Measurements from ENCODE around the gene TBX19. TPM values are rescaled to one million over a fixed set of nuclear protein-coding genes. Genes with fewer than 3 reads are reported as not detected.

The TBX19 gene
- total RNA-seq, 1 donor from 2014 or later: 2.9 TPM

DNA sequence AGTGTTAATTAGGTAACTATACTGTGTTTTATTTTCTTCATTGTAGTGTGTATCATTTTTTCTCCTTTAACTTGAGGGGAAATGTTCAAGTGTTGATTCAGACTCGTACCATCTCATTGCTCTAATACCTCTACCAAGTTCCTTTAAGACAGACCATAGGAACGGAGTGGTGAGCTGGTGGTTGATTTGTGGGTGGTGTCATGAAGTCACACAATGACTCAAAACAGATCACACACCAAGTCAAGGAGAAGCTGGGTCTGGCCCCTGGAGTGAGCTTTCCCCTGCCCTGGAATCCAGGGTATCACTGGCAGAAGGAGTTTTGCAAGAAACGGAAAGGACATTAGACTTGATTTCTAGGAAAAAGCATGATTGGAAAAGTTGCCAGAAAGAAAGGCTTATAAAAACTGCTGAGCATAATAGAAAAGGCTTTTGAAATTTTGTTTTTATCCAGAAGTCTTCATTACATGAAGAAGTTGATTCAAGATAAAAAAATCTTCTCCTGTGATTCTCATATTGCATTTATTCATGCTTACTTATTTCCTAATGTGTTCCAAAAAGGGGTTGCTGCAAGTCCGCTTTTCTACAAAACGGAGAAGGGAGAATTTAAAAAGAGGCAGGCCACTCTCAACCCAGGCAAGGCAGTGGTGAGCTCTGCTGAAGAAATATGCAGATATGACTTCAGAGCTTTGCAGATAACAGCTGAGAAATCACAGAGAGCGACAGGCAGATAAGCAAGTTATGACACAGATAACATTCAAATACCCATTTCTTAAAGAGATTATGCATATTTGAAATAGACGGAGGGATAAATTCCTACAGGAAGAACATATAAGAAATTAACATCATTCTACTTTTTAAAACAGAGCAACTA lies 79.7 kb downstream of the TBX19 start:
- H3K4me3 ChIP-seq (ENCODE audit: low read depth, low read length): no peak overlapping the region
- H3K27me3 ChIP-seq (ENCODE audit: control insufficient read depth, insufficient read depth, low read length): no peaks in the 10 kb centered on the region
- H3K36me3 ChIP-seq (ENCODE audit: control insufficient read depth, insufficient read depth, low read length): no peaks in the 10 kb centered on the region
- TF ChIP-seq, protein P1, sequence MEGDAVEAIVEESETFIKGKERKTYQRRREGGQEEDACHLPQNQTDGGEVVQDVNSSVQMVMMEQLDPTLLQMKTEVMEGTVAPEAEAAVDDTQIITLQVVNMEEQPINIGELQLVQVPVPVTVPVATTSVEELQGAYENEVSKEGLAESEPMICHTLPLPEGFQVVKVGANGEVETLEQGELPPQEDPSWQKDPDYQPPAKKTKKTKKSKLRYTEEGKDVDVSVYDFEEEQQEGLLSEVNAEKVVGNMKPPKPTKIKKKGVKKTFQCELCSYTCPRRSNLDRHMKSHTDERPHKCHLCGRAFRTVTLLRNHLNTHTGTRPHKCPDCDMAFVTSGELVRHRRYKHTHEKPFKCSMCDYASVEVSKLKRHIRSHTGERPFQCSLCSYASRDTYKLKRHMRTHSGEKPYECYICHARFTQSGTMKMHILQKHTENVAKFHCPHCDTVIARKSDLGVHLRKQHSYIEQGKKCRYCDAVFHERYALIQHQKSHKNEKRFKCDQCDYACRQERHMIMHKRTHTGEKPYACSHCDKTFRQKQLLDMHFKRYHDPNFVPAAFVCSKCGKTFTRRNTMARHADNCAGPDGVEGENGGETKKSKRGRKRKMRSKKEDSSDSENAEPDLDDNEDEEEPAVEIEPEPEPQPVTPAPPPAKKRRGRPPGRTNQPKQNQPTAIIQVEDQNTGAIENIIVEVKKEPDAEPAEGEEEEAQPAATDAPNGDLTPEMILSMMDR (IDR thresholded peaks at IDR 0.05; ENCODE audit: insufficient read depth, low read length, poor library complexity, severe bottlenecking): no peak
- no peak for DNase-seq (ENCODE audit: low read depth)

DNA sequence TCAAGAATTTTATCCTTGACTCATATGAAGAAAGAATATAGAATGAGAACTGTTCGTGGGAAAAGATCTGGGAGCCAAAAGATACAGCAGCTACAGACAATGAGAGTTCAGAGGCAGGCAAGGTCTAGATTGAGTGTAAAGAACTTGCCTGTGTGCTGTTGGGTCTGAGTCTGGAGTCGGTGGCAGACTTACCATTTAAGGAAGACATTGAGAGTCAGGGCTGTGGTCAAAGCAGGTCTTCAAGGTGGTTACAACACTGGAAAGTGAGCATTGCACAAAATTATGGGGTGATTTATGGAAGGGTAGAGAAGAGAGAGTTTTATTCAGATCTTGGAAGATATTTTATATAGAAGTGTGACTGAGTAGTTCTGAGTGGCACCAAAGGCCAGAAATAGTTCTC lies 80.6 kb downstream of the TBX19 start:
- Histone ChIP-seq H3K36me3 (ENCODE audit: control insufficient read depth, insufficient read depth, low read length) (no peaks in the 10 kb centered on the region), H3K27me3 (ENCODE audit: control insufficient read depth, insufficient read depth, low read length) (no peaks in the 10 kb centered on the region), H3K4me3 (ENCODE audit: low read depth, low read length) (no peak overlapping the region)
- TF ChIP-seq, protein P1 (IDR thresholded peaks at IDR 0.05; ENCODE audit: insufficient read depth, low read length, poor library complexity, severe bottlenecking): no peak
- no peak for DNase-seq (ENCODE audit: low read depth)

DNA sequence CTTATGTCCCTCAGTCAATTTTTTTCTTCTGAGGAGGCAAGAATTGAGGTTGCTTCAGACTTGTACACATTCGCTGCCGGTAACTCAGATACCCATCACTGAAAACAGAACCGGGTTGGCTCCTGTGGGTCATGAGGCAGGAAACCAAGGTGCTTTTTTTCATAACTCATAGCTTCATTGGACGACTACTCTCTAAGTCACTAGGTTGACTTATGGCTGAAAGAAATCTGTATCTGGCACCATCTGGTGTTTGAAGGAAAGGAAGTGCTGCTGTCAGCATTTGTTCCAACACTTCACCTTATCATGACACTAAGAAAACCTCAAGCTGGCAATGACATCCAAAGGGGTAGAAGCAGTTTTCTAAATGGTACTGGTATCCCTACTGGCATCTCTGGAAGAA lies 82.3 kb downstream of the TBX19 start:
- H3K4me3 ChIP-seq (ENCODE audit: low read depth, low read length): no peak overlapping the region
- no peak for DNase-seq (ENCODE audit: low read depth)
- TF ChIP-seq, protein P1 (IDR thresholded peaks at IDR 0.05; ENCODE audit: insufficient read depth, low read length, poor library complexity, severe bottlenecking): no peak
- H3K27me3 ChIP-seq (ENCODE audit: control insufficient read depth, insufficient read depth, low read length): no peaks in the 10 kb centered on the region
- no peaks in the 10 kb centered on the region for H3K36me3 ChIP-seq (ENCODE audit: control insufficient read depth, insufficient read depth, low read length)

Other genes starting within 250 kb of the TBX19 start
- 16.4 and 24.6 TPM in 2 replicates for gene GPR161, start 143.9 kb upstream of the TBX19 start, total RNA-seq
- 27.9 and 49.0 TPM in 2 replicates for gene TIPRL, start 101.9 kb upstream of the TBX19 start, total RNA-seq
- gene SFT2D2, start 54.9 kb upstream of the TBX19 start, total RNA-seq: 42.1 and 44.2 TPM in 2 replicates